Posterior vena cava (tissue), 2 donors: ENCODE measurements around the gene AADAT. TPM values are rescaled to one million over a fixed set of nuclear protein-coding genes. Genes with fewer than 3 reads are reported as not detected.
A peak's percentile ranks its signal among the peaks of the same experiment; 100 is the strongest.
"Not testable (repeated sequence)": the region's sequence is repeated elsewhere in the genome, so short reads cannot be mapped to it uniquely, and the experiment has no call there.

Source experiments
- DNase-seq: peaks from one replicate; pipeline ENCODE4 v3.0.0-alpha.2; 2020; ENCODE audit warnings: low spot score
- intact Hi-C, 2 donors: fragments of 100-400 bp; cut with DNase I; formaldehyde crosslinking; loops; one replicate each; pipeline versions ENCODE4 v1.14.1 to v1.14.2; 2022 to 2023
- long read RNA-seq, 2 donors: library from polyadenylated mRNA; unstranded; transcript quantifications; one replicate each; pipeline ENCODE4 v2.0.0, GENCODE V29; 2020 to 2021
- total RNA-seq, 2 donors: library from RNA; stranded (reverse); fragmentation: NEBNext Ultra II Directional; extraction: Animal tissue kit (Norgen Biotek cat#: 25700); gene quantifications; one replicate each; pipeline ENCODE4 v1.2.1, GENCODE V29; 2021
- donor health status: DM: yes; HTN: yes; CAD: no.
- donor health status: DM: yes; HTN: yes; CAD: no.

AADAT gene
- 1 to 10 TPM; 3.5 to 4.4 TPM for total RNA-seq
- long read RNA-seq, donor 1, partial matches to known transcripts, result 0 of 1 reads
- long read RNA-seq, donor 1, other reads (novel, unspliced or antisense), result 1 of 1 reads
- long read RNA-seq, donor 2, result 0 reads

GRCh38 chr4:170089668-170090351 lies at the start of gene AADAT:
AADAT (minus strand) TSS chr4:170089956; CDS start chr4:170089690, 266 bp downstream.
- intact Hi-C loops, result no loop called here
- DNase-seq, result peak; percentile 89

DNA sequence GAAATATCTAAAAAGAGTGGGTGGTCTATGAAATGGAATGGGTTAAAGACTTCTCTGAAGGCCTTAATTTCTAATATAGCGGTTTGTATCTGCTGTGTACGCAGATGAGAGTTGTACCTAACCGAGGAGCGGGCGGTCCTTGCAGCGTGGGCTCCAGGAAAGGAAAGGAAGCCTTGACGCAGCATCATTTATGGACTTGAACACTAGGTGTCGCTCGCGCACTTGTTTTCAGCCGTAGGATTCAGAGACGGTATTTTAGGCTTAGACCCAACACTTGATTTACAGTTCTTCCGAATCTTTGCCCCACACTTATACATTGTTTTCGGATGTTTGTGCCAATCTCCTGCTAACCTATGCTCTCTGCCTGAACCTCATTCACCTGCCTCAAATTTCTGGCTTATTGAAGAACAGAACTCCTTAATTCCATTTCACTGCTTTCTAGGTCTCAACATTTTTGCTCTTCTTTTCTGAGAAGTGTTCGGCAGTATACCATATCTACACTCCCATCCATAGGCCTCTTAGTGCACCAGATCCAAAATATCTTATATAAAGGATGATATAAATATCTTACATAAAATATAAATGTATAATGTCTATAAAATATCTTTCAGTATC lies 48.9 kb upstream of the AADAT start:
- DNase-seq, result peak; percentile 82
- intact Hi-C loops, result no loop called here

DNA sequence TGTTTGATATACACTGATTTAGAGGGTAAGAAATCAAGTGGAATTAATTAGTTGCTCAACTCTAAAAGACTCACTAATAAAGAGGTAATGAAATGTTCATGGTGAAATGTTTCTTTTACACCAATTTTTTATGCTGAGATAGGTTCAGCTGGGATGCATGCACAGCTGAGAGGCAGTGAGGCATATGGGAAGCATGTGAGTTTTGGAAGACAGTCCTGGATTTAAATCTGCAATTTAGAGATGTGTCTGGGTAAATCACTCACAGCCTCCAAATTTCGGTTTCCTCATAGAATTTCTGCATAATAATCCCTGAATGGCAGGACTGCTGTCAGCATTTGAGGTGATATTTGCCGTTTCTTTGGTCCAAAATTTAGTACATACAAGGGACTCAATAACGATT lies 48.2 kb upstream of the AADAT start:
- intact Hi-C loops, result no loop called here

GRCh38 chr4:170137466-170137865 lies 47.7 kb upstream of the AADAT start:
- intact Hi-C loops, result no loop called here
- DNase-seq, result no peak

More for the DNA sequence above, 48.2 kb upstream of the AADAT start:
- DNase-seq, result no peak

DNA sequence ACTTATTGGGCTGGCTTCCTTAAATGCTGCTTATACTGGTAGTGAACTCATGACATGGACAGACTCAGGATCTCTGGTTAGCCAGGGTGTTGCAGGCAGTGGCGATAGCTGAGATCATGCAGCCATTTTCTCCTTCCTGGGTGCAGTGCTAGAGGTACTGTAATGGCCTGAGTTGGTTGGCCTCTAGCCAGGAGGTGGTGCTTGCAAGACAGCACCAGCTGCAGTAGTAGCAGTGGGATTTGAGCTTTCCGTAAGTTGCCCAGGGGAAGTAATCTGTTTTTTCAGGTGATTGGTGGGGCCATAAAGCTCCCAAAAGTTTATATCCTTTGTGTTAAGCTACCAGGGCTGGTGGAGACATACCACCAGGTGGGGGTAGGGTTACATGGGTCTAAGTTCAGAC lies 45.1 kb upstream of the AADAT start:
- no peak for DNase-seq
- intact Hi-C loops, result no loop called here

- DNase-seq, result no peak
- intact Hi-C loops, result no loop called here
Observed at GRCh38 chr4:170128219-170128804, 38.6 kb upstream of the AADAT start.

DNA sequence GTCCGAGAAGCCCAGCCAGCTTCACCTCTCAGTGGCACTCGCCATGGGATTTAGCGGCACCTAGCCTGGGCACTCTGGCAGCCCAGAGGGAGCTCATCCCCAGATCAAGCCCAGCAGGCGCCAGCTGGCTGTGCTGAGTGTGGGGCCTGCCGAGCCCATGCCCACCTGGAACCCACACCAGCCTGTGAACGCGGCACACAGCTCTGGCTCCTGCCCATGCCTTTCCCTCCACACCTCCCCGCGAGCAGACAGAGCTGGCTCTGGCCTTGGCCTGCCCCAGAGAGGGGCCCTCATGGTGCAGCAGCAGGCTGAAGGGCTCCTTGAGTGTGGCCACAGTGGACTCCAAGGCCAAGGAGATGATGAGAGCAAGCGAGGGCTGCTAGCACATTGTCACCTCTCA lies 38.0 kb upstream of the AADAT start:
- intact Hi-C loops, result no loop called here
- DNase-seq, result no peak

DNA sequence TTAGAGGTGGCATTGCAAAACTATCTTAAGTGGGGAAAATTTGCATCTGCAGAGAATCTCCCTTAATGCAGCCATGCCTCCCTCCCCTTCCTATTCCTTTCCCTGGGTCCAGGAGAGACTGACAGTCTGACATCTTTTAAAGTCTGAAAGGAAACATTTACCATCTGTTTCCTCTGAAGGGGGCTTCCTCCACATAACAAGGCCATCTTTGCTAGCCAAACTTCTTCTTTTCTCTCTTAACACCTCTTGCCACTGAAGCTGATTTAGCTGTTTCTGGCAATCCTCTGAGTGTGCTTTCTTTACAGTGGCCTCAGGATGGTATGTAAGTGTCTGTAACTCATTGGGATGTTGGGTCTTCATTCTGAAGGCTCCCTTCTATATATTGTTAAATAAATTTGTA lies 34.6 kb upstream of the AADAT start:
- intact Hi-C loops, result no loop called here

GRCh38 chr4:170122252-170122651 lies 32.5 kb upstream of the AADAT start:
- intact Hi-C loops, result no loop called here
- no peak for DNase-seq

More for the DNA sequence above, 34.6 kb upstream of the AADAT start:
- DNase-seq, result no peak

GRCh38 chr4:170114636-170115035 lies 24.9 kb upstream of the AADAT start:
- no peak for DNase-seq
- intact Hi-C loops, result no loop called here

GRCh38 chr4:170114183-170114582 lies 24.4 kb upstream of the AADAT start:
- DNase-seq, intact Hi-C loops: not testable (repeated sequence)

DNA sequence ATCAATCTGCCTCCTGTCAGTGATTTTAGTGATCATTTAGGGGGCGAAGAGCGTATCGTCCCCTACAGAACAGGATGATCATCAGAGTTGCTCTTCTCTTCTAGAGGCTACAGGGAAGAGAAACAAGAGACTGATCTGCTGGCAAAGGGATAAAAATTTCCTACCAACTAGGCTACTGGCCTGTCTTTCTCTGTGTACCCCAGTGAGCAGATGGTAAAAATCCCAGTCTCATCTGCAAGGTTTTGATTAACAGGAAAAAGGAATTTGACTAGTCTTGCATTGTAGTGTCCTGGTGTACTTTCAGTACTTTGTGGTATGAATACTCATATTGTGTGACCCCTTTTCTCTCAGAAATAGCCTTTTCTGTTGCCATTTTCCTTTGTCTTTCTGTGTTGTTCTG lies 21.8 kb upstream of the AADAT start:
- intact Hi-C loops, result no loop called here
- no peak for DNase-seq

DNA sequence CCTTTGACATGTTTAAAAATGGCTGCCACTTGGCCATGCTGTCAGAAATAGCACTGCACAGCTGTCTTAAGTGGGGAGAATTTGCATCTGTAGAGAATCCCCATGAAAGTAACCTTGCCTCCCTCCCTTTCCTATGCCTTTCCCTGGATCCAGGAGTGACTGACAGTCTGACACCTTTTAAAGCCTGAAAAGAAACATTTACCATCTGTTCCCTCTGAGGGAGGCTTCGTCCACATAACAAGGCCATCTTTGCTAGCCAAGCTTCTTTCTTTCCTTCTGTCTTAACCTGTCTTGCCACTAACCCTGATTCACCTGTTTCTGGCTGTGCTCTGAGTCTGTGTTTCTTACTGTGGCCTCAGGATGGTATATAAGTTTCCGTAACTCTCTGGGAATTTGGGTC lies 21.3 kb upstream of the AADAT start:
- intact Hi-C loops, result no loop called here
- no peak for DNase-seq

DNA sequence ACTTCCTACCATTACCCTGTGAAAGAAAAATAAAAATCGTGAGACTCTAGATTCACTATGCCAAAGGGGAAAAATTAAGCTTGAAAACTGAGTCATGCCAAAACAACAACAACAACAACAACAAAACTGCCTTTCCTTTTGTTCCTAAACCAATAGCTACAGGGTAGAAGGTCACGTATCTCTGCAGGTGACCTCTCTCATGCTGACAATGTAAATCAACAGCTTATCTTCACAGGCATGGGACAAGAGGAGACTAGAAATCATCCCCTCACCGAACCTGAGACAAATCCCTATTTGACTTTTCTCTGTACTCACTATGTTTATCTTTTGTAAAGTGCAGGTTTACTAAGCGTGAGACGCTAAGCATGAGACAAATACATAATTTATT lies 20.5 kb upstream of the AADAT start:
- no peak for DNase-seq
- intact Hi-C loops, result no loop called here

DNA sequence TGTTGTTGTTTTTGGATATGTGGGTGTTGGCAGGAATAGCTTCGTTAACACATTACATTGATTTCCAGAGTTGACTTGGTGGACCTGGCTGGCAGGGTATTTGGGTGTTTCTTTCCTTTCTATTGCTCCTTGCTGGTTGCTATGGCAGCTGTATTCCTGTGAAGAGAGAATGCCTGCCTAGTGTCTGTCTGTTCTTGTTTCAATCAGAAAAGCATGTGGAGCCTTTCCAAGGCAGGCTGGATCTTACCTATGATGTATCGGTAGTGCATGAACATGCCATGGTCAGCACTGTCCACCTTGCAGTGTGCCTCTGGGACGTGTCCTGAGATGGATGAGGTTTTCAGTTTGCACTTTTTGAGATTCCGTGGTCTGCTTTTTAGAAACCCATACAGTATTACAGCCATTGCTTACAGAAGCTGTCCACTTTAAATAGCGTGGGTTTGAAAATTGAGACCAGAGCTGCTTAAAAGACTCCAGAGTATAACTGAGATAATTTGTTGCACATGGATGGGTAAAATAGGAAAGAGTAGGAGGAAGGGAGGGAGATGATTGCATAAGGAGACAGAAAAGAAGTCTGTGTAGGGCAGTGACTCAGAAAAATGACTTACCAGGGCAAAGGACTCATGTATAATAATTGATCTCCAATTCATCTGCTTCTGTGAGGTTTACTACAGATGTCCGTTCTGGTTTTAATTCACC lies 20.0 kb upstream of the AADAT start:
- intact Hi-C loops, result no loop called here

GRCh38 chr4:170106900-170107299 lies 17.1 kb upstream of the AADAT start:
- DNase-seq, result no peak
- intact Hi-C loops, result no loop called here

More for the DNA sequence above, 20.0 kb upstream of the AADAT start:
- DNase-seq, result no peak

DNA sequence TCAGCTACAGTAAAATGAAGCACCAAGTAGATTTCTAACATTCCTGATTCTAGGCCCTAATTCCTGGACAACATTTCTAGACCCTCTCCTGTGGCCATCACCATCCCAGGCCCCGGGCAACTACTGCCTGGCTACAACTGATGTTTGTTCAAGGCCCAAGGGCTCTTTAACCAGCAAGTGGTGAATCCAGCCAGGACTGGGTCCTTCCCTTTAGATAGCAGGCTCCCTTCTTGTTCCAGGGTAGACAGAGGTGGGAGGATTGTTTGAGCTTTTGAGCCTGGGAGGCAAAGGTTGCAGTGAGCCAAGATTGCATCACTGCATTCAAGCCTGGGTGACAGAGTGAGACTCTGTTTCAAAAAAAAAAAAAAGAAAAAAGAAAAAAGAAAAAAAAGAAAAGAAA lies 12.7 kb upstream of the AADAT start:
- DNase-seq, result no peak
- intact Hi-C loops, result no loop called here

DNA sequence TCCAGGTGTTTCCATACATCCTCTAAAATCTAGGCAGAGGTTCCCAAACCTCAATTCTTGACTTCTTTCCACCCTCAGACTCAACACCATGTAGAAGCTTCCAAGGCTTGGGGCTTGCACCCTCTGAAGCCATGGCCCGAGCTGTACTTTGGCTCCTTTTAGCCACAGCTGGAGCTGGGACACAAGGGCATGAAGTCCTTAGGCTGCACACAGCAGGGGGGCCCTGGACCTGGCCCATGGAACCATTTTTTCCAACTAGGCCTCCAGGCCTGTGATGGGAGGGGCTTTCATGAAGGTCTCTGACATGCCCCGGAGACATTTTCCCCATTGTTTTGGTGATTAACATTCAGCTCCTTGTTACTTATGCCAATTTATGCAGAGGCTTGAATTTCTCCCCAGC lies 8.4 kb upstream of the AADAT start:
- intact Hi-C loops, DNase-seq: not testable (repeated sequence)

DNA sequence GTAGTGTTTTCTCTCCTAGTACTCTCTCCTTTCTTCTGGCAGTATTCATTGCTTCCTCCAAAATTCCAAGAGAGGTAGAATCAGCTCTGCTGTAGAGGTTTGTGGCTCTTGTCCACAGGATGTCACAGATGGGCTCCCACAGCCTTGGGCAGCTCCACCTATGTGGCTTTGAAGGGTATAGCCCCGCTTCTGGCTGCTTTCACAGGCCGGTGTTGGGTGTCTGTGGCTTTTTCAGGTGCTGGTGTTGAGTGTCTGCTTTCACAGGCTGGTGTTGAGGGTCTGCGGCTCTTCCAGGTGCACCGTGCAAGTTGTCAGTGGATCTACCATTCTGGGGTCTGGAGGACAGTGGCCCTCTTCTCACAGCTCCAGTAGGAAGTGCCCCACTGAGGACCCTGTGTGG lies 7.9 kb upstream of the AADAT start:
- intact Hi-C loops, result no loop called here
- DNase-seq, result no peak

GRCh38 chr4:170093973-170094535 lies 4.3 kb upstream of the AADAT start:
- no peak for DNase-seq
- intact Hi-C loops, result no loop called here
